Transverse colon (tissue), 4 donors: Measurements from ENCODE around the gene ZNF606. TPM values are rescaled to one million over a fixed set of nuclear protein-coding genes. Genes with fewer than 3 reads are reported as not detected.

Source experiments
- DNase-seq: peaks from one replicate; pipeline ENCODE4 v3.0.0-alpha.2; 2019
- H3K27ac ChIP-seq, 4 donors: fragments of 200-600 bp; sonication (generic); 2 replicates each; pipeline ENCODE4 v1.5.1; 2016 to 2018; ENCODE audit warnings: inconsistent platforms in 4 of 4
- H3K27me3 ChIP-seq: fragments of 200-600 bp; sonication (generic); 2 replicates; pipeline ENCODE4 v1.5.1; 2017; ENCODE audit warnings: inconsistent platforms
- H3K36me3 ChIP-seq, 4 donors: fragments of 200-600 bp; sonication (generic); 2 replicates each; pipeline ENCODE4 v1.5.1; 2017 to 2019; ENCODE audit warnings: inconsistent platforms in 4 of 4
- H3K4me1 ChIP-seq, 4 donors: fragments of 200-600 bp; sonication (generic); 2 replicates each; pipeline ENCODE4 v1.5.1; 2017 to 2020; ENCODE audit warnings: inconsistent platforms in 4 of 4
- H3K4me3 ChIP-seq, 4 donors: fragments of 200-600 bp; sonication (generic); 1 replicate in 1 of 4; 2 replicates in 3 of 4; pipeline versions ENCODE4 v1.5.1 to v1.6.1; 2017 to 2019; ENCODE audit warnings: inconsistent platforms in 4 of 4
- H3K9me3 ChIP-seq, 2 donors: fragments of 200-600 bp; sonication (generic); 2 replicates each; pipeline ENCODE4 v1.5.1; 2017 to 2019; ENCODE audit warnings: inconsistent platforms in 2 of 2
- CTCF ChIP-seq, 5 experiments: fragments of 200-600 bp in 3 of 5; fragments of 450-650 bp in 2 of 5; sonication (generic) in 3 of 5; IDR thresholded peaks; 1 replicate in 2 of 5; 2 replicates in 3 of 5; pipeline ENCODE4 v1.5.1; 2016 to 2017; ENCODE audit warnings: antibody characterized with exemption in 5 of 5, inconsistent platforms in 3 of 5, mild to moderate bottlenecking in 2 of 5, moderate library complexity in 1 of 5
- EP300 ChIP-seq: sonication (generic); formaldehyde crosslinking; IDR thresholded peaks from one replicate; pipeline ENCODE4 v1.6.1; 2017; ENCODE audit warnings: antibody characterized with exemption, low read depth
- POLR2A ChIP-seq: fragments of 450-650 bp; IDR thresholded peaks from one replicate; pipeline ENCODE4 v1.6.1; 2016; ENCODE audit warnings: antibody characterized with exemption, mild to moderate bottlenecking, moderate library complexity
- POLR2AphosphoS5 ChIP-seq, 3 donors: sonication (generic); formaldehyde crosslinking; IDR thresholded peaks; one replicate each; pipeline ENCODE4 v1.6.1; 2016; ENCODE audit warnings: antibody characterized with exemption in 3 of 3
- WGBS, 2 donors: methylation state at CpG; one replicate each; pipeline ENCODE4 v1.1.5; 2018; ENCODE audit warnings: low coverage in 1 of 2; 5-methylcytosine and 5-hydroxymethylcytosine counted together
- in situ Hi-C, 4 donors: fragments of 200-750 bp; cut with MboI; loops; one replicate each; pipeline versions ENCODE4 v1.15.0 to v1.15.1; 2017; ENCODE audit warnings: low sequenced_read_pairs in 3 of 4, low pct_ligation_motif_present in 1 of 4, low pct_unique_long_range_greater_than_20kb in 1 of 4
- intact Hi-C: fragments of 100-400 bp; cut with DNase I; formaldehyde crosslinking; loops from one replicate; pipeline ENCODE4 v1.15.1; 2023; ENCODE audit warnings: low total_unique reads
- total RNA-seq, 4 donors: library from RNA; depleted of rRNA; stranded (reverse); fragments of >200 nt; gene quantifications; one replicate each; pipeline ENCODE4 v1.1.0, GENCODE V29; 2016

The ZNF606 gene
- total RNA-seq, 4 donors from 2014 or later: 13.7 to 27.7 (median 16.2) TPM

- H3K36me3 ChIP-seq: no peaks in the 10 kb centered on the region
- WGBS, 2 donors: 94 to 98% methylated on average over 8 to 24 of the region's 24 CpGs
- no peak for DNase-seq
- H3K9me3 ChIP-seq: peaks cover 24 to 54% of the 10 kb centered on the region in 2 donors
- H3K27me3 ChIP-seq: no peaks in the 10 kb centered on the region
- no peak overlapping the region for H3K27ac ChIP-seq
- intact Hi-C loops (no loop called here), in situ Hi-C loops (no loop called here)
- H3K4me3 ChIP-seq: no peak overlapping the region
- no peaks in the 10 kb centered on the region for H3K4me1 ChIP-seq
- TF ChIP-seq POLR2AphosphoS5 (IDR thresholded peaks at IDR 0.05) (no peak), EP300 (no peak), POLR2A (no peak), CTCF (IDR thresholded peaks at IDR 0.05) (no peak)
Observed at GRCh38 chr19:58045411-58046050, 42.9 kb upstream of the ZNF606 start.

- TF ChIP-seq POLR2AphosphoS5 (IDR thresholded peaks at IDR 0.05) (no peak), EP300 (no peak), CTCF (IDR thresholded peaks at IDR 0.05) (no peak), POLR2A (no peak)
- Histone ChIP-seq H3K27me3 (no peaks in the 10 kb centered on the region), H3K9me3 (peaks cover 24 to 51% of the 10 kb centered on the region in 2 donors), H3K4me1 (no peaks in the 10 kb centered on the region), H3K27ac (no peak overlapping the region), H3K4me3 (no peak overlapping the region), H3K36me3 (no peaks in the 10 kb centered on the region)
- DNase-seq: no peak
- WGBS, 2 donors: 94% methylated on average over 26 of the region's 26 CpGs; no CpG with 5 or more reads in 1 of the 2 donors
- intact Hi-C loops (no loop called here), in situ Hi-C loops (no loop called here)
Observed at GRCh38 chr19:58044886-58045285, 42.3 kb upstream of the ZNF606 start.

GRCh38 chr19:58044391-58044790 lies 41.8 kb upstream of the ZNF606 start:
- Histone ChIP-seq H3K4me3 (no peak overlapping the region), H3K4me1 (no peaks in the 10 kb centered on the region), H3K27ac (no peak overlapping the region), H3K36me3 (no peaks in the 10 kb centered on the region), H3K9me3 (peaks cover 20 to 47% of the 10 kb centered on the region in 2 donors), H3K27me3 (no peaks in the 10 kb centered on the region)
- intact Hi-C loops: no loop called here
- no peak for TF ChIP-seq CTCF (IDR thresholded peaks at IDR 0.05)
- TF ChIP-seq POLR2A: no peak
- TF ChIP-seq EP300: no peak
- no peak for TF ChIP-seq POLR2AphosphoS5 (IDR thresholded peaks at IDR 0.05)
- in situ Hi-C loops: no loop called here
- DNase-seq: no peak
- 81 to 89% methylated on average over 17 to 40 of the region's 42 CpGs for WGBS, 2 donors

GRCh38 chr19:58042495-58043340 lies 40.1 kb upstream of the ZNF606 start:
- Histone ChIP-seq H3K4me1 (no peaks in the 10 kb centered on the region), H3K36me3 (no peaks in the 10 kb centered on the region), H3K9me3 (peaks cover 16 to 41% of the 10 kb centered on the region in 2 donors), H3K4me3 (no peak overlapping the region), H3K27ac (no peak overlapping the region), H3K27me3 (no peaks in the 10 kb centered on the region)
- 46 to 70% methylated on average over 5 to 52 of the region's 54 CpGs for WGBS, 2 donors
- intact Hi-C loops: no loop called here
- in situ Hi-C loops: no loop called here
- TF ChIP-seq CTCF (IDR thresholded peaks at IDR 0.05) (no peak), POLR2A (no peak), POLR2AphosphoS5 (IDR thresholded peaks at IDR 0.05) (no peak), EP300 (no peak)
- DNase-seq: no peak
